ENCODE data around the gene PCDHGB2. TPM values are rescaled to one million over a fixed set of nuclear protein-coding genes. Genes with fewer than 3 reads are reported as not detected.

Gene PCDHGB2
- total and polyA plus RNA-seq, 2 experiments from 2014 or later = 0.33 TPM; not detected in 1

DNA sequence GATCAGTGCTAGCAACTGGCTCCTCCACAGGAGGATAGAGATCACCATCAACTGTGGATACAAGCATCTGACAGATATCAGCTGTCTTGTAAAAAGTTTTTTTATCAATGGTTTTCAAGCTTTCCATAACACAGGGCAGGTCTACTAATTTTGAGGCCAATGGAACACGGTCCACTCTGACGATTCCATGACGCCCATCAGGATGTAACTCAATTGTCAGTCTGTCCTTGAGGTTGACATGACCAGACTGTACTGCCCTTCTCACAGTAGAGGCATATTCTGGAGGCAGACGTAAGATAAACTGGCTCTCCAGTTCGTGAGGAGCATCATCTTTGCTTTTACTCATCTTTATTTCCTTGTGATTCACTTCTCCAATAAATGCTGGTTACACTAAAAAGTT, 40.1 kb upstream of the PCDHGB2 start:
- H2AFZ ChIP-seq = no peak overlapping the region
- H3K4me2 ChIP-seq = peak overlapping the region; percentile 71
- no peaks in the 10 kb centered on the region for H4K20me1 ChIP-seq (ENCODE audit: insufficient read depth, poor library complexity, severe bottlenecking)
- 80% methylated on average over 5 of the region's 5 CpGs for WGBS (ENCODE audit: low lambda C conversion rate, missing lambda C conversion rate)
- TF ChIP-seq EZH2phosphoT487 (IDR thresholded peaks at IDR 0.05; ENCODE audit: low read depth, severe bottlenecking, unreplicated experiment) (no peak), EZH2 (IDR thresholded peaks at IDR 0.05; ENCODE audit: borderline replicate concordance) (no peak)
- TF ChIP-seq, protein P1, sequence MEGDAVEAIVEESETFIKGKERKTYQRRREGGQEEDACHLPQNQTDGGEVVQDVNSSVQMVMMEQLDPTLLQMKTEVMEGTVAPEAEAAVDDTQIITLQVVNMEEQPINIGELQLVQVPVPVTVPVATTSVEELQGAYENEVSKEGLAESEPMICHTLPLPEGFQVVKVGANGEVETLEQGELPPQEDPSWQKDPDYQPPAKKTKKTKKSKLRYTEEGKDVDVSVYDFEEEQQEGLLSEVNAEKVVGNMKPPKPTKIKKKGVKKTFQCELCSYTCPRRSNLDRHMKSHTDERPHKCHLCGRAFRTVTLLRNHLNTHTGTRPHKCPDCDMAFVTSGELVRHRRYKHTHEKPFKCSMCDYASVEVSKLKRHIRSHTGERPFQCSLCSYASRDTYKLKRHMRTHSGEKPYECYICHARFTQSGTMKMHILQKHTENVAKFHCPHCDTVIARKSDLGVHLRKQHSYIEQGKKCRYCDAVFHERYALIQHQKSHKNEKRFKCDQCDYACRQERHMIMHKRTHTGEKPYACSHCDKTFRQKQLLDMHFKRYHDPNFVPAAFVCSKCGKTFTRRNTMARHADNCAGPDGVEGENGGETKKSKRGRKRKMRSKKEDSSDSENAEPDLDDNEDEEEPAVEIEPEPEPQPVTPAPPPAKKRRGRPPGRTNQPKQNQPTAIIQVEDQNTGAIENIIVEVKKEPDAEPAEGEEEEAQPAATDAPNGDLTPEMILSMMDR (IDR thresholded peaks at IDR 0.05; ENCODE audit: poor library complexity) = no peak
- H3K27me3 ChIP-seq = no peaks in the 10 kb centered on the region
- peaks cover 62% of the 10 kb centered on the region for H3K9me3 ChIP-seq (ENCODE audit: low read depth)
- peaks cover 48% of the 10 kb centered on the region for H3K79me2 ChIP-seq
- peak overlapping the region; percentile 56 for H3K4me3 ChIP-seq
- DNase-seq (ENCODE audit: low spot score) = no peak
- no peaks in the 10 kb centered on the region for H3K9me2 ChIP-seq (replicated peaks; ENCODE audit: insufficient read depth)
- H3K27ac ChIP-seq = peak overlapping the region; percentile 99
- H3K4me1 ChIP-seq (ENCODE audit: insufficient read depth) = no peaks in the 10 kb centered on the region
- peaks cover 20% of the 10 kb centered on the region for H3K36me3 ChIP-seq (replicated peaks; ENCODE audit: insufficient read depth, low read depth)

- Histone ChIP-seq H3K27me3 (no peaks in the 10 kb centered on the region), H3K9me2 (replicated peaks; ENCODE audit: insufficient read depth) (no peaks in the 10 kb centered on the region), H3K4me2 (peak within 1 kb of the TSS; percentile 78), H3K4me3 (peak within 1 kb of the TSS; percentile 84), H3K27ac (peak within 1 kb of the TSS; percentile 99), H3K4me1 (ENCODE audit: insufficient read depth) (no peaks in the 10 kb centered on the region), H3K36me3 (replicated peaks; ENCODE audit: insufficient read depth, low read depth) (peaks cover 20% of the 10 kb centered on the region), H2AFZ (peak within 1 kb of the TSS; percentile 99), H3K9me3 (ENCODE audit: low read depth) (peaks cover 55% of the 10 kb centered on the region), H3K79me2 (peaks cover 41% of the 10 kb centered on the region), H4K20me1 (ENCODE audit: insufficient read depth, poor library complexity, severe bottlenecking) (no peaks in the 10 kb centered on the region)
- DNase-seq (ENCODE audit: low spot score) = peak; percentile 97
- TF ChIP-seq, protein P1 (IDR thresholded peaks at IDR 0.05; ENCODE audit: poor library complexity) = peak; percentile 88
- TF ChIP-seq EZH2 (IDR thresholded peaks at IDR 0.05; ENCODE audit: borderline replicate concordance) (no peak), EZH2phosphoT487 (IDR thresholded peaks at IDR 0.05; ENCODE audit: low read depth, severe bottlenecking, unreplicated experiment) (no peak)
- WGBS (ENCODE audit: low lambda C conversion rate, missing lambda C conversion rate) = 1% methylated on average over 66 of the region's 67 CpGs
These were observed 39.3 kb upstream of the PCDHGB2 start, which contains the start of gene TAF7 for GRCh38 chr5:141320225-141321169. TAF7 (minus strand) TSS chr5:141320784; CDS start chr5:141320044, 740 bp downstream.

DNA sequence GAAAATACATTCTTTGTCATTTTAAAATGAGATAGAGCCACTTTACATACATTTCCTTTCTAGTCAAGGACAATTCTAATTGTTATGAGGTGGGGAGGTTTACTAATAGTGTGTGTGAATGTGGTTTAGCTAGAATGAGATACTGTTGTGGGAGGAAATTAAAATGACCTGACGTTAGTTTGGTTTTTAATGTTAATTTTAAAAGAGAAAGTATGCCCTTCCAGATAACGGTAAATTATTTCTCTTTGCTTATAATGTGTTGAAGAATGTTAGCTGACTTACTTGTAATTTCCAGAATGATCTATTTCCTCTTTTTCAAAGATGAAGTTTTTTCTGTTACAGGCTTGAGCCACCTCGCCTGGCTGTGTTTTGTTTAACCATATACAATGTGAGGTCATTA, 37.5 kb upstream of the PCDHGB2 start:
- Histone ChIP-seq H3K4me1 (ENCODE audit: insufficient read depth) (no peaks in the 10 kb centered on the region), H3K36me3 (replicated peaks; ENCODE audit: insufficient read depth, low read depth) (peaks cover 20% of the 10 kb centered on the region), H4K20me1 (ENCODE audit: insufficient read depth, poor library complexity, severe bottlenecking) (no peaks in the 10 kb centered on the region), H3K27me3 (no peaks in the 10 kb centered on the region), H3K79me2 (peaks cover 27% of the 10 kb centered on the region), H3K4me3 (no peak overlapping the region), H2AFZ (no peak overlapping the region), H3K27ac (no peak overlapping the region), H3K9me3 (ENCODE audit: low read depth) (peaks cover 39% of the 10 kb centered on the region), H3K9me2 (replicated peaks; ENCODE audit: insufficient read depth) (no peaks in the 10 kb centered on the region), H3K4me2 (no peak overlapping the region)
- DNase-seq (ENCODE audit: low spot score) = no peak
- 93% methylated on average over 3 of the region's 3 CpGs for WGBS (ENCODE audit: low lambda C conversion rate, missing lambda C conversion rate)
- TF ChIP-seq EZH2 (IDR thresholded peaks at IDR 0.05; ENCODE audit: borderline replicate concordance) = no peak
- no peak for TF ChIP-seq EZH2phosphoT487 (IDR thresholded peaks at IDR 0.05; ENCODE audit: low read depth, severe bottlenecking, unreplicated experiment)
- TF ChIP-seq, protein P1 (IDR thresholded peaks at IDR 0.05; ENCODE audit: poor library complexity) = no peak

Measured in hepatocyte (in vitro differentiated cells).